GM12878 (cell line): ENCODE results near the gene ADRA2B. TPM values are rescaled to one million over a fixed set of nuclear protein-coding genes. Genes with fewer than 3 reads are reported as not detected.

ENCODE experiments used
- BMI1 ChIP-seq: fragments of 450-650 bp; IDR thresholded peaks from 2 replicates; pipeline ENCODE4 v1.6.1; 2016; ENCODE audit warnings: mild to moderate bottlenecking, moderate library complexity, borderline replicate concordance
- CEBPB ChIP-seq, 2 experiments: fragments of 150-350 bp in 1 of 2; IDR thresholded peaks; 2 replicates each; pipeline ENCODE4 v1.6.1; 2012 to 2014; ENCODE audit warnings: low read depth in 2 of 2, low read length in 2 of 2, borderline replicate concordance in 1 of 2, inconsistent platforms in 1 of 2
- KLF5 ChIP-seq: fragments of 450-650 bp; IDR thresholded peaks from 2 replicates; pipeline ENCODE4 v1.6.1; 2014; ENCODE audit warnings: mild to moderate bottlenecking; ENCODE audit not compliant: partially characterized antibody
- MEF2B ChIP-seq: fragments of 450-650 bp; IDR thresholded peaks from 2 replicates; pipeline ENCODE4 v1.6.1; 2018; ENCODE audit warnings: mild to moderate bottlenecking, moderate library complexity; ENCODE audit not compliant: partially characterized antibody, poor library complexity, severe bottlenecking
- PBX3 ChIP-seq: IDR thresholded peaks from 2 replicates; pipeline ENCODE4 v1.6.1; 2011; ENCODE audit warnings: mild to moderate bottlenecking, low read depth, low read length, moderate library complexity; ENCODE audit not compliant: insufficient replicate concordance
- RB1 ChIP-seq: fragments of 450-650 bp; formaldehyde crosslinking; IDR thresholded peaks from 2 replicates; pipeline ENCODE4 v1.6.1; 2017; ENCODE audit warnings: mild to moderate bottlenecking, borderline replicate concordance
- SREBF2 ChIP-seq: IDR thresholded peaks from 2 replicates; pipeline ENCODE4 v1.6.1; 2012; ENCODE audit warnings: mild to moderate bottlenecking, low read length
- ZBTB4 ChIP-seq: fragments of 450-650 bp; formaldehyde crosslinking; IDR thresholded peaks from 2 replicates; pipeline ENCODE4 v1.4.0; 2022; ENCODE audit warnings: mild to moderate bottlenecking, moderate library complexity
- ZNF217 ChIP-seq: fragments of 450-650 bp; IDR thresholded peaks from 2 replicates; pipeline ENCODE4 v1.6.1; 2017; ENCODE audit warnings: antibody characterized with exemption, mild to moderate bottlenecking
- polyA plus RNA-seq, 11 experiments: library from polyadenylated mRNA; depleted of rRNA in 4 of 11; unstranded in 6 of 11; stranded (reverse) in 5 of 11; fragments of >200 nt; fragmentation: Nextera tagmentation in 4 of 11; fragmentation: Illumina TruSeq in 1 of 11; extraction: Ambion mirVana in 4 of 11; extraction: Trizol in 1 of 11; gene quantifications; 1 replicate in 1 of 11; 2 replicates in 10 of 11; pipeline versions ENCODE4 v1.2.1 to v1.2.3, GENCODE V29; 2011 to 2016; ENCODE audit warnings: inconsistent platforms in 2 of 11, missing spikeins in 2 of 11, low read depth in 1 of 11
- total RNA-seq, 4 experiments: library from RNA; depleted of rRNA in 3 of 4; stranded (reverse); fragments of >200 nt in 3 of 4; fragmentation: Illumina TruSeq in 1 of 4; extraction: Trizol in 1 of 4; gene quantifications; 2 replicates each; pipeline versions ENCODE4 v1.2.1 to v1.2.3, GENCODE V29; 2013 to 2021

Gene ADRA2B
- total and polyA plus RNA-seq, 10 of the 15 experiments (the other 5 are each of a cell fraction or from before 2014, with no cell fraction given), result 0.01 to 0.10 (median 0.04) TPM; not detected in 6

GRCh38 chr2:96118698-96119388 lies 2.5 kb upstream of the ADRA2B start (continued):
- no peak for TF ChIP-seq MEF2B
- no peak for TF ChIP-seq ZBTB4
- no peak for TF ChIP-seq SREBF2
- no peak for TF ChIP-seq CEBPB (IDR thresholded peaks at IDR 0.05; ENCODE audit: borderline replicate concordance in 1 of 2, low read depth in 2 of 2, low read length in 2 of 2)
- TF ChIP-seq KLF5, result no peak
- no peak for TF ChIP-seq BMI1
- no peak for TF ChIP-seq PBX3
- no peak for TF ChIP-seq ZNF217
- TF ChIP-seq RB1, result no peak
